IMR-90 (cell line): ENCODE results near the gene FOXC2. TPM values are rescaled to one million over a fixed set of nuclear protein-coding genes. Genes with fewer than 3 reads are reported as not detected.

Experiments used
- ATAC-seq: fragments of 200-7000 bp; cut with Tn5 transposase; 2 replicates; pipeline ENCODE4 v1.9.1; 2020; ENCODE audit warnings: low read depth, mild to moderate bottlenecking, moderate library complexity
- Bru-seq: library from RNA; stranded (reverse); fragments of 400-500 nt; gene quantifications from one replicate; lab custom pipeline; 2021; lab: Mats Ljungman, UMichigan
- BruChase-seq, 2 experiments: library from RNA; stranded (reverse); fragments of 400-500 nt; gene quantifications; one replicate each; lab custom pipeline; 2021; lab: Mats Ljungman, UMichigan
- BruUV-seq: library from RNA; stranded (reverse); fragments of 400-500 nt; replicated peaks from 2 replicates; lab custom pipeline; 2021; lab: Mats Ljungman, UMichigan
- CTCF ChIA-PET: fragments of 300-600 bp; formaldehyde crosslinking; extraction: SDS; loops from one replicate; lab custom pipeline; 2021; ENCODE audit warnings: antibody characterized with exemption; lab: Yijun Ruan, JAX
- POLR2A ChIA-PET: fragments of 300-600 bp; sonication (Branson Sonifier 250); formaldehyde crosslinking; loops from one replicate; lab custom pipeline; 2022; ENCODE audit warnings: antibody characterized with exemption; ENCODE audit not compliant: unreplicated experiment; lab: Charles Lee
- DNase-seq: peaks from one replicate; pipeline ENCODE4 v3.0.0; 2013
- H2AFZ ChIP-seq: replicated peaks from 2 replicates; pipeline ENCODE3; 2013; ENCODE audit warnings: low read length, mild to moderate bottlenecking; ENCODE audit not compliant: poor library complexity
- H2AK5ac ChIP-seq: 2 replicates; pipeline ENCODE4 v1.6.1; 2013; ENCODE audit warnings: low read depth, low read length, inconsistent platforms
- H2AK9ac ChIP-seq: replicated peaks from 2 replicates; pipeline ENCODE3; 2013; ENCODE audit warnings: mild to moderate bottlenecking, low read depth, low read length, moderate library complexity; ENCODE audit not compliant: poor library complexity
- H2BK120ac ChIP-seq: 2 replicates; pipeline ENCODE4 v1.6.1; 2013; ENCODE audit warnings: low read depth, low read length, inconsistent platforms
- H2BK15ac ChIP-seq: 3 replicates; pipeline ENCODE4 v1.6.1; 2013; ENCODE audit warnings: low read depth, low read length, inconsistent platforms
- H2BK20ac ChIP-seq: 2 replicates; pipeline ENCODE4 v1.6.1; 2013; ENCODE audit warnings: low read depth, mild to moderate bottlenecking, inconsistent platforms, low read length, moderate library complexity
- H2BK5ac ChIP-seq: 2 replicates; pipeline ENCODE4 v1.6.1; 2013; ENCODE audit warnings: mild to moderate bottlenecking, low read depth, low read length, inconsistent platforms; ENCODE audit not compliant: poor library complexity, severe bottlenecking
- H3K14ac ChIP-seq: replicated peaks from 2 replicates; pipeline ENCODE4 v1.6.1; 2013; ENCODE audit warnings: low read depth, low read length, inconsistent platforms
- H3K18ac ChIP-seq: 2 replicates; pipeline ENCODE4 v1.6.1; 2013; ENCODE audit warnings: low read depth, low read length, control low read depth
- H3K23ac ChIP-seq: 2 replicates; pipeline ENCODE4 v1.6.1; 2013; ENCODE audit warnings: low read depth, low read length, inconsistent platforms
- H3K27ac ChIP-seq: 2 replicates; pipeline ENCODE4 v1.5.1; 2013; ENCODE audit warnings: mild to moderate bottlenecking, control low read depth, low read length; ENCODE audit not compliant: insufficient read depth
- H3K27me3 ChIP-seq: 2 replicates; pipeline ENCODE4 v1.6.1; 2013; ENCODE audit warnings: low read length; ENCODE audit not compliant: control insufficient read depth, insufficient read depth
- H3K36me3 ChIP-seq: 2 replicates; pipeline ENCODE4 v1.6.1; 2013; ENCODE audit warnings: low read length, mixed read lengths; ENCODE audit not compliant: control insufficient read depth, insufficient read depth
- H3K4ac ChIP-seq: 2 replicates; pipeline ENCODE4 v1.6.1; 2013; ENCODE audit warnings: low read depth, low read length, inconsistent platforms
- H3K4me1 ChIP-seq: 2 replicates; pipeline ENCODE4 v1.6.1; 2013; ENCODE audit warnings: low read length, mixed read lengths; ENCODE audit not compliant: control insufficient read depth, insufficient read depth
- H3K4me2 ChIP-seq: 2 replicates; pipeline ENCODE4 v1.6.1; 2013; ENCODE audit warnings: low read depth, mild to moderate bottlenecking, control low read depth, low read length, moderate library complexity
- H3K4me3 ChIP-seq: 2 replicates; pipeline ENCODE4 v1.5.1; 2013; ENCODE audit warnings: low read depth, mild to moderate bottlenecking, control low read depth, low read length, moderate library complexity; ENCODE audit not compliant: insufficient read depth
- H3K56ac ChIP-seq: 2 replicates; pipeline ENCODE4 v1.6.1; 2013; ENCODE audit warnings: low read length, inconsistent platforms; ENCODE audit not compliant: insufficient read depth; ENCODE audit errors: extremely low read depth
- H3K79me1 ChIP-seq, 2 experiments: 2 replicates each; pipeline ENCODE4 v1.6.1; 2013; ENCODE audit warnings: low read length in 2 of 2, inconsistent platforms in 1 of 2, low read depth in 1 of 2
- H3K9ac ChIP-seq: 2 replicates; pipeline ENCODE4 v1.6.1; 2013; ENCODE audit warnings: low read depth, low read length, control low read depth
- H3K9me1 ChIP-seq: 2 replicates; pipeline ENCODE4 v1.6.1; 2013; ENCODE audit warnings: low read length, inconsistent platforms; ENCODE audit not compliant: insufficient read depth
- H3K9me3 ChIP-seq: 2 replicates; pipeline ENCODE4 v1.6.1; 2013; ENCODE audit warnings: low read length; ENCODE audit not compliant: control insufficient read depth, insufficient read depth
- H4K20me1 ChIP-seq: 2 replicates; pipeline ENCODE4 v1.6.1; 2013; ENCODE audit warnings: low read length, inconsistent platforms; ENCODE audit not compliant: insufficient read depth
- H4K5ac ChIP-seq: 2 replicates; pipeline ENCODE4 v1.6.1; 2013; ENCODE audit warnings: mild to moderate bottlenecking, low read depth, low read length, control low read depth
- H4K8ac ChIP-seq, 2 experiments: 2 replicates each; pipeline ENCODE4 v1.6.1; 2013; ENCODE audit warnings: low read depth in 2 of 2, low read length in 2 of 2, control low read depth in 1 of 2, inconsistent platforms in 1 of 2
- H4K91ac ChIP-seq: 2 replicates; pipeline ENCODE4 v1.6.1; 2013; ENCODE audit warnings: low read depth, low read length, inconsistent platforms; ENCODE audit not compliant: insufficient read depth
- BHLHE40 ChIP-seq: fragments of 150-350 bp; IDR thresholded peaks from 2 replicates; pipeline ENCODE4 v1.6.1; 2016; ENCODE audit warnings: mild to moderate bottlenecking, low read depth, low read length
- CEBPB ChIP-seq: IDR thresholded peaks from 2 replicates; pipeline ENCODE4 v1.6.1; 2012; ENCODE audit warnings: low read depth, low read length, improper control_type of control experiment
- CHD1 ChIP-seq: IDR thresholded peaks from 2 replicates; pipeline ENCODE4 v1.6.1; 2012; ENCODE audit warnings: low read depth, low read length, improper control_type of control experiment
- FOS ChIP-seq: fragments of 150-350 bp; IDR thresholded peaks from 2 replicates; pipeline ENCODE4 v1.6.1; 2016; ENCODE audit warnings: low read depth, low read length
- MAFK ChIP-seq: IDR thresholded peaks from 2 replicates; pipeline ENCODE4 v1.6.1; 2012; ENCODE audit warnings: low read depth, low read length, improper control_type of control experiment
- MAZ ChIP-seq: IDR thresholded peaks from 2 replicates; pipeline ENCODE4 v1.6.1; 2012; ENCODE audit warnings: low read depth, mild to moderate bottlenecking, low read length, improper control_type of control experiment, moderate library complexity, borderline replicate concordance
- MXI1 ChIP-seq: IDR thresholded peaks from 2 replicates; pipeline ENCODE4 v1.6.1; 2012; ENCODE audit warnings: low read depth, mild to moderate bottlenecking, low read length, moderate library complexity, borderline replicate concordance
- NFE2L2 ChIP-seq: fragments of 150-350 bp; IDR thresholded peaks from 2 replicates; pipeline ENCODE4 v1.6.1; 2016; ENCODE audit warnings: low read depth, mild to moderate bottlenecking, low read length
- POLR2A ChIP-seq: IDR thresholded peaks from 2 replicates; pipeline ENCODE4 v1.6.1; 2012; ENCODE audit warnings: mild to moderate bottlenecking, low read depth, low read length
- RAD21 ChIP-seq: IDR thresholded peaks from 2 replicates; pipeline ENCODE4 v1.6.1; 2012; ENCODE audit warnings: low read length, improper control_type of control experiment
- RCOR1 ChIP-seq: IDR thresholded peaks from 2 replicates; pipeline ENCODE4 v1.6.1; 2012; ENCODE audit warnings: mild to moderate bottlenecking, low read length, improper control_type of control experiment; ENCODE audit not compliant: insufficient replicate concordance
- SMC3 ChIP-seq: fragments of 150-350 bp; IDR thresholded peaks from 2 replicates; pipeline ENCODE4 v1.6.1; 2016; ENCODE audit warnings: low read depth, mild to moderate bottlenecking, antibody characterized with exemption, low read length, moderate library complexity
- WGBS, 2 experiments: methylation state at CpG; one replicate each; pipeline versions ENCODE4 v1.1.5 to v1.1.7; 2013; ENCODE audit warnings: missing lambda C conversion rate in 2 of 2; ENCODE audit not compliant: insufficient read length in 1 of 2; ENCODE audit errors: extremely low coverage in 2 of 2; 5-methylcytosine and 5-hydroxymethylcytosine counted together
- dilution Hi-C: fragments of 300-500 bp; cut with HindIII; formaldehyde crosslinking; loops from one replicate; pipeline ENCODE4 v1.14.3; 2018; ENCODE audit warnings: low sequenced_read_pairs; ENCODE audit not compliant: unreplicated experiment
- in situ Hi-C: fragments of 300-500 bp; cut with MboI; formaldehyde crosslinking; loops from 3 replicates; pipeline ENCODE4 v1.14.3; 2019; ENCODE audit warnings: low sequenced_read_pairs, inconsistent platforms, mixed read lengths
- intact Hi-C: fragments of 100-400 bp; cut with micrococcal nuclease; formaldehyde crosslinking; loops from 2 replicates; pipeline ENCODE4 v1.10.0; 2022
- long read RNA-seq: library from polyadenylated mRNA; unstranded; transcript quantifications from one replicate; pipeline ENCODE4 v2.0.0, GENCODE V29; 2021; ENCODE audit not compliant: unreplicated experiment
- polyA plus RNA-seq, 3 experiments: library from polyadenylated mRNA; depleted of rRNA; stranded (reverse); fragments of >200 nt; gene quantifications; 2 replicates each; pipeline ENCODE4 v1.2.3, GENCODE V29; 2012; ENCODE audit warnings: low replicate concordance in 1 of 3
- total RNA-seq: library from RNA; depleted of rRNA; stranded (reverse); fragments of >200 nt; gene quantifications from 2 replicates; pipeline ENCODE4 v1.2.3, GENCODE V29; 2012; rRNA removed
- TF ChIP-seq, protein P1 (sequence below): fragments of 150-350 bp; IDR thresholded peaks from 2 replicates; pipeline ENCODE4 v1.6.1; 2016; ENCODE audit warnings: low read depth, mild to moderate bottlenecking, low read length, moderate library complexity, borderline replicate concordance
- TF ChIP-seq, protein P2 (sequence below): fragments of 150-350 bp; IDR thresholded peaks from 2 replicates; pipeline ENCODE4 v1.6.1; 2017; ENCODE audit warnings: mild to moderate bottlenecking, antibody characterized with exemption, low read length, low read depth

The FOXC2 gene
- total RNA-seq (0.90 and 1.1 TPM in 2 replicates), polyA plus RNA-seq (2012; rRNA removed) (6.4 and 9.2 TPM in 2 replicates), Bru-seq, nascent RNA (percentile 42 among the genes with signal in this experiment), BruChase-seq, experiment 1, labeled RNA remaining after a 6-hour chase (percentile 38 among the genes with signal in this experiment), BruChase-seq, experiment 2, labeled RNA remaining after a 2-hour chase (percentile 55 among the genes with signal in this experiment)
- 5.5 and 8.7 TPM in 2 replicates for polyA plus RNA-seq (2012; cell fraction: cytosol; rRNA removed)
- 4.3 and 7.4 TPM in 2 replicates for polyA plus RNA-seq (2012; cell fraction: nucleus; rRNA removed; ENCODE audit: low replicate concordance)
- long read RNA-seq, partial matches to known transcripts = 0 of 4 reads
- long read RNA-seq, other reads (novel, unspliced or antisense) = 0 of 4 reads

DNA sequence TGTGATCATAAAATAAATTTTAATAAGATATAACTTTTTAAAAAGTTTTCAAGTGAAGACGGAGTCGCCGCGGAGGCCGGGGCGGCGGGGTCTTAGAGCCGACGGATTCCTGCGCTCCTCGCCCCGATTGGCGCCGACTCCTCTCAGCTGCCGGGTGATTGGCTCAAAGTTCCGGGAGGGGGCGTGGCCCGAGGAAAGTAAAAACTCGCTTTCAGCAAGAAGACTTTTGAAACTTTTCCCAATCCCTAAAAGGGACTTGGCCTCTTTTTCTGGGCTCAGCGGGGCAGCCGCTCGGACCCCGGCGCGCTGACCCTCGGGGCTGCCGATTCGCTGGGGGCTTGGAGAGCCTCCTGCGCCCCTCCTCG is at the start of gene FOXC2:
Gene FOXC2 (plus strand): TSS at position 229 of the 365 bp plus-strand sequence. CDS start 507 bp downstream, outside the sequence.
- in situ Hi-C loops = loop anchor here (5.0 kb wide), 1 partner anchor 496 kb away; no protein-coding TSS in a partner anchor

More for the DNA sequence above, at the start of gene FOXC2:
- peak within 1 kb of the TSS; percentile 70 for H3K9ac ChIP-seq
- H3K18ac ChIP-seq = no peak within 1 kb of the TSS
- peak within 1 kb of the TSS; percentile 62 for H3K4me2 ChIP-seq
- no peak within 1 kb of the TSS for H4K5ac ChIP-seq
- TF ChIP-seq CEBPB = no peak
- no peak; the same call in 1 of the 2 replicates for TF ChIP-seq CHD1
- TF ChIP-seq RCOR1 = no peak
- peak; percentile 7; the same call in 1 of the 2 replicates for TF ChIP-seq FOS
- TF ChIP-seq MAFK = no peak
- no peak for TF ChIP-seq NFE2L2
- TF ChIP-seq POLR2A = peak; percentile 49; the same call in 1 of the 2 replicates
- no peak for TF ChIP-seq MXI1
- TF ChIP-seq SMC3 = peak; percentile 16; the same call in 1 of the 2 replicates
- TF ChIP-seq MAZ = no peak
- TF ChIP-seq, protein P1, sequence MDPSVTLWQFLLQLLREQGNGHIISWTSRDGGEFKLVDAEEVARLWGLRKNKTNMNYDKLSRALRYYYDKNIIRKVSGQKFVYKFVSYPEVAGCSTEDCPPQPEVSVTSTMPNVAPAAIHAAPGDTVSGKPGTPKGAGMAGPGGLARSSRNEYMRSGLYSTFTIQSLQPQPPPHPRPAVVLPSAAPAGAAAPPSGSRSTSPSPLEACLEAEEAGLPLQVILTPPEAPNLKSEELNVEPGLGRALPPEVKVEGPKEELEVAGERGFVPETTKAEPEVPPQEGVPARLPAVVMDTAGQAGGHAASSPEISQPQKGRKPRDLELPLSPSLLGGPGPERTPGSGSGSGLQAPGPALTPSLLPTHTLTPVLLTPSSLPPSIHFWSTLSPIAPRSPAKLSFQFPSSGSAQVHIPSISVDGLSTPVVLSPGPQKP = no peak
- TF ChIP-seq, protein P2, sequence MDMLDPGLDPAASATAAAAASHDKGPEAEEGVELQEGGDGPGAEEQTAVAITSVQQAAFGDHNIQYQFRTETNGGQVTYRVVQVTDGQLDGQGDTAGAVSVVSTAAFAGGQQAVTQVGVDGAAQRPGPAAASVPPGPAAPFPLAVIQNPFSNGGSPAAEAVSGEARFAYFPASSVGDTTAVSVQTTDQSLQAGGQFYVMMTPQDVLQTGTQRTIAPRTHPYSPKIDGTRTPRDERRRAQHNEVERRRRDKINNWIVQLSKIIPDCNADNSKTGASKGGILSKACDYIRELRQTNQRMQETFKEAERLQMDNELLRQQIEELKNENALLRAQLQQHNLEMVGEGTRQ = no peak
- no peak for TF ChIP-seq BHLHE40
- TF ChIP-seq RAD21 = no peak
- peak within 1 kb of the TSS; percentile 87 for H2BK5ac ChIP-seq
- no peaks in the 10 kb centered on the region for H3K27me3 ChIP-seq
- peak within 1 kb of the TSS; percentile 70 for H2BK120ac ChIP-seq
- H4K91ac ChIP-seq = peak within 1 kb of the TSS; percentile 45; the same call in 1 of the 2 replicates
- peaks cover 6% of the 10 kb centered on the region for H3K4me1 ChIP-seq
- H3K9me3 ChIP-seq = no peaks in the 10 kb centered on the region
- H3K27ac ChIP-seq = peak within 1 kb of the TSS; percentile 45
- H2AK9ac ChIP-seq = peak within 1 kb of the TSS; percentile 80
- peak within 1 kb of the TSS in 1 of 2 experiments; percentile 42; a peak in 1 of 4 replicates for H4K8ac ChIP-seq
- ChIA-PET CTCF (interaction anchor here (1.5 kb wide), 1 partner anchor 496 kb away, joined by 4 read pairs; no protein-coding TSS in a partner anchor), POLR2A (interaction anchor here (0.6 kb wide), 1 partner anchor 11 kb away, joined by 3 read pairs; no protein-coding TSS in a partner anchor)
- H2AFZ ChIP-seq = peak within 1 kb of the TSS; percentile 88
- H3K4me3 ChIP-seq = peak within 1 kb of the TSS; percentile 98
- dilution Hi-C loops (no loop called here), intact Hi-C loops (loop anchor here (10.0 kb wide), 1 partner anchor 1068 kb away; no protein-coding TSS in a partner anchor)
- DNase-seq (peak; percentile 94), ATAC-seq (peak; percentile 71)
- peak within 1 kb of the TSS; percentile 62; the same call in 1 of the 2 replicates for H3K14ac ChIP-seq
- no peak within 1 kb of the TSS; the same call in 1 of the 2 replicates for H2BK20ac ChIP-seq
- peak within 1 kb of the TSS; percentile 58; the same call in 2 of the 3 replicates for H2BK15ac ChIP-seq
- H3K9me1 ChIP-seq = peaks cover 2% of the 10 kb centered on the region; the same call in 1 of the 2 replicates
- WGBS, 2 experiments = 0% methylated on average over 18 of the region's 30 CpGs; no CpG with 5 or more reads in 1 of the 2 experiments
- BruUV-seq = no TSS peak
- 0 out of 2 replicates have a peak, but pooled peaks cover 2% of the 10 kb centered on the region for H4K20me1 ChIP-seq
- H3K36me3 ChIP-seq = no peaks in the 10 kb centered on the region
- peak within 1 kb of the TSS; percentile 40 for H2AK5ac ChIP-seq
- peak within 1 kb of the TSS; percentile 90 for H3K23ac ChIP-seq
- H3K56ac ChIP-seq = peak within 1 kb of the TSS; percentile 51; the same call in 1 of the 2 replicates
- peak within 1 kb of the TSS; percentile 65 for H3K4ac ChIP-seq
- H3K79me1 ChIP-seq = peaks cover 0 to 16% of the 10 kb centered on the region in 2 experiments; a peak in 3 of 4 replicates
